NCI-H1105 treated with DMSO at 0.1 percent for 48 hours (cell line): Measurements from ENCODE around the gene APBB2.

Source experiments
- DNase-seq: peaks from one replicate; lab custom pipeline; 2025; lab: John Stamatoyannopoulos, UW

APBB2 gene

GRCh38 chr4:41215969-41216293, 1.6 kb upstream of the APBB2 start:
- no peak for DNase-seq

GRCh38 chr4:41215155-41215554, 813 bp upstream of the APBB2 start:
- DNase-seq: no peak

DNA sequence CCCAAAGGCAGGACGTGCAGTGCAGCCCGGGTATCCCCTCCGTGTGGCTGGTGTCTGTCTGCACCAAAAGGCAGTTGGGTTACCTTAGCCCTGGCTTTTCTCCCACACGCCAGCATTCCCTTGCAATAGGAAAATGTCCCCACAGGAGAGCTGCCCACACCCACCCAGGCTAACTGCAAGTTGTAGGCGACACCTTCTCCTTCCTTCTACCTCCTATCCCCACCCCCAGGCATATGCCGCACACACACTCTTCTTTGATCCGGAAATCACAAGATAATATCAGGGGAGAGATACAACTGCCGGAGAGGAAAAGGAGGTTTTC, 444 bp upstream of the APBB2 start:
- DNase-seq: no peak

GRCh38 chr4:41213625-41214135, 662 bp downstream of the APBB2 start:
- DNase-seq: no peak

DNA sequence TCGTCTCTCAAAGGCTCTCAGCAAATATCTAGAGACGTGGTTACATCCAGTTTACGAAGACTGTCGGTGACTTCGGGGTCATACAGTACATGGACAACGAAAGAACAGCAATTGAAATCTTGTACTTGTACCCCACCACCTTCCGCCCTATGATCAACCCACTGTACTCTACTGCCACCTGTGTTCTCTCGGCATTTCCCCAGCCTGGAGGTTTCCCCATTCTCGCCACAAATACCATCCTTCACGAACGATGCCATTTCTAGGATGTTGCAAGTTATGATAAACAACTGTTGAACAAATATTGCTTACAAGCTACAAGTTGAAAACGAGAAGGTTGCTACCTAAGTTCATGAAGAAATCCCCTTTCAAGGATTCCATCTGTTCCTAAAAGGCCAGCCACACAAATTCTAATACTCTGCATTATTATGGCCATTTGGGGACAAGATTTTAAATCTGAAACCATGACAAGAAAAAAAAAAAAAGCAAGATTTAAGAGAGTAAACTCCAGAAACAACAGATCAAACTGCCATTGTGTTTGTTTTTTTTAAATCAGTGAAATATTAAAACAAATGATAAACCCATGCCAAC, 1.6 kb downstream of the APBB2 start:
- DNase-seq: no peak

- no peak for DNase-seq
These were observed 2.3 kb downstream of the APBB2 start for GRCh38 chr4:41211951-41212615.

DNA sequence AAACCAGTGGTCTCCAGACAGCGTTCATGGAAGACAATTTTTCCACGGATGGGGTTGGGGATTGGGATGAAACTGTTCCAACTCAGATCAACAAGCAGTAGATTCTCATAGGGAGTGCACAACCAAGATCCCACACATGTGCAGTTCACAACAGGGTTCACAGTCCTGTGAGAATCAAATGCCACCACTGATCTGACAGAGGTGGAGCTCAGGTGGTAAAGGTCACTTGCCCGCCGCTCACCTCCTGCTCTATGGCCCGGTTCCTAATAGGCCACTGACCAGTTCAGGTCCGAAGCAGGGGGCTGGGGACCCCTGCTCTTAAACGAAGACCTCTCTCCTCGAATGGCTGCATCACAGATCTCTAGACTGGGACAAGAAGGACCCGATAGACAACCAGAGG, 4.4 kb downstream of the APBB2 start:
- no peak for DNase-seq

- no peak for DNase-seq
These were observed 5.2 kb downstream of the APBB2 start for GRCh38 chr4:41209187-41209586.

- DNase-seq: no peak
These were observed 7.0 kb downstream of the APBB2 start for GRCh38 chr4:41207291-41207831.

DNA sequence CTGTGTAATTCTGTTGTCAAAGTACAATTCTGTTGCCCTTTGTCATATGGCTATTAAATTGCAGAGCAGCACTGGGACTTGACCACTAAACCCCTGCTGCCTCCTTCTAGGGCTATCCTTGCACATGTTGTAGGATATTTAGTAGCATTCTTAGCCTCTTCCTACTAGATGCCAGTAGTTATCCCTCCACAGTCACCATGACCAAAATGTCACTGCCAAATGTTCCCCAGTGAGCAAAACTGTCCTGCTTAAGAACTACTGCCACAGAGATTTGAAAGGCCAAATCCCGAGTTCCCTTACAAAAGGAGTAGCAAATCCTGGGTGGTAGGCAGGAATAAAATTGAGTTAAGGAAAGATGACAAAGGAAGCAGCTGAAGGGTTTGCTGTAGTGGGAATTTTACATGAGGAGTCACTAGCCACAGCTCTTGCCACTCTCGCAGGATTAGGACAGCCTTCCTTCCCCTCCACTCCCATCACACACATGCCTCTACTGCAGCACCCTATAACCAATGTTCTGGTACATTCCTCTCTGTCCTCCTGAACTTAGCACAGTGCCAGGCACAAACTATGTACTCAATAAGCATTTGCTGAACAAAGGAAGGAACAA, 8.4 kb downstream of the APBB2 start:
- DNase-seq: no peak

DNA sequence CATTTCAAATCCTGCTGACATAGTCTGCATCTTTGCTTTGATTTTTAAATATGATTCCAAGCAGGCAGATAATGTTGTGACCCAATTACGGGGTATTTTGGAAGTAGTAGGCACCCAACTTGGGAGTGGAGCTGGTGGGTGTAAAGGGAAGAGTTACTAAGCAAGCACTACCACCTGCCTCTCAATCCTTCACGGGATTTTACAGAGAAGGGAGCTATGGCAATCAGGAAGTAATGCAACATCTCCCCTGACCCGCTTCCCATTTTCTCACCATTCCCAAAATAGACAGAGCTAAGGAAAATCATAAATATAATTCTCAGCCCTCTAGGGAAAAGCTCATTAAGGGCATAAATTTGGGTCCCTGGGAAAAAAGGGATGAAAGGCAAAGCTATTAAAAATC, 9.2 kb downstream of the APBB2 start:
- DNase-seq: no peak

DNA sequence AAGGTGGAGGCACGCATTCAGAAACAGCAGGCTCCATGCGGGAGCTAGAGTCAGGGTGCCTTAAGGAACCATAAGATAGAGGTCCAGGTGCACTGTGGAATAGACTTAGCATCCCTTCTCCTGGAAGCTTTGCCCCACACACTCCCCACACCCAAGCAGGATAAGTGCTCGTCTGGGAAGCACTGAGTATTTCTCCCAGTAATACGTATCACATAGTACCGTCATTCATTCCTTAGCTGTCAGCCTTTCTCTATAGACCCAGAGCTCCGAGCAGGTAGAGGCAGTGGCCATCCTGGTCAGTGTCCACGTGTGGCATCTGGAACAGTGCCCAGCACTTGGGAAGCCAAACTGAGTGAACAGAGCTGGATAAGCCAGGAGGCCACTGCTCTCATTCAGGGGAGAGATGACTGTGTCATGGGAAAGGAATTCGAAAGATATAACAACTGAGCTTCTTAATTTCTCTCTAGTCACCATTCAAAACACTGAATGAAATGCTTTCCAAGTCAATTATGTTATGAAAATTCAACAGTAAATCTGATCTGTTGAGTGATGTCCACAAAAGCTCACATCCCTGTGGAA, 9.9 kb downstream of the APBB2 start:
- no peak for DNase-seq

- no peak for DNase-seq
These were observed 10.5 kb downstream of the APBB2 start for GRCh38 chr4:41203841-41204240.

GRCh38 chr4:41202820-41203568, 11.3 kb downstream of the APBB2 start:
- DNase-seq: no peak

- no peak for DNase-seq
These were observed 12.0 kb downstream of the APBB2 start for GRCh38 chr4:41202356-41202755.

- DNase-seq: no peak
These were observed 13.8 kb downstream of the APBB2 start for GRCh38 chr4:41200486-41201017.

DNA sequence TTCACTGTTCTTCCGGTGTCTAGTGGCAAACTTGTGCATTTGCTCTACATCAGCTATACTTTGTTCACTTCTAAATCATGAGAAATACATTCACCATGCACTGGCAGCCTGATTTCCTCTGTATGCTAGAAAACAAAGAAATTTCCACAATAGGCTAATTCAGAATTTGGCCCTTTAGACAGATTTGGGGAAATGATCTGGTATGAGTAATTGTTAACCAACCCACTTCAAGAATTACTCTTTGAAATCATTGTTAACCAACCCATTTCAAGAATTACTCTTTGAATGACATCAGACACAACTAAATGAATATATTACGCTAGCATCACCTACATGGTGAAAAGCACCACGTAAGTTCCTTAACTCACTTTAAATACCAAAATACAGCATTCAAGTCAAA, 14.6 kb downstream of the APBB2 start:
- no peak for DNase-seq

DNA sequence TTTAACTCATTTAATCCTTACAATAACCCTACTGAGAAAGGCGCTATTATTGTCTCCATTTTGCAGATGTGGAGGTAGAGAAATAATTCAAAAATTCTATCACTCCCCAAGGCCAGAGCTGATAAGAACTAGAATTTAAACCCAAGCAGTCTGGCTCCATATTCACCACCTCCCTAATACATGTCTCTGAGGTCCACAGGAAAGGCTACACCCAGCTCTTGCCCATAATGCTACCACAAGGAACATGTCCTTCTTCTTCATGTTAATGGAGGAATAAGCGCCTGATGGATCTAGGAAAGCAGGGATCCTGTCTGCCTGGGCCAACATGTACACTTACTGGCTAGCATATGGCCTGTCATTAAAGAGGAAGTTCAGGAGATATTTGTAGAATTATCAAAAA, 16.3 kb downstream of the APBB2 start:
- no peak for DNase-seq

DNA sequence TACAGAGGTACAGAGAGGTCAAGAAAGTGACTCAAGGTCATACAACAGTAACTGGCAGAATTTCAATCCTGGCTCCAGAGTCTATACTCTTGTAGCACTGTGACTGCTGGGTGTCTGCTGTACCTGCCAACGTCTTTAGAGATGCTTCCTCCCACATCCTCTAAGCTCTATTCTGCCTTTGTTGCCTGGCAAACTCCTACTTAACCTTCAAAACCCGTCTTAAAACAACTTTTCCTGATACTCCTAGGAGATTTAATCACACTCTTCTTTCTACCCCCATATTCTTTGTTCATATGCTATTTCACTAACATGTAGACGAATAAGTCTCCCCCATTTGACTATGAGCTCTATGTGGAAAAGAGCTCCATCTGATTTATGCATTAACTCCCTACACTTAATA, 16.8 kb downstream of the APBB2 start:
- no peak for DNase-seq

DNA sequence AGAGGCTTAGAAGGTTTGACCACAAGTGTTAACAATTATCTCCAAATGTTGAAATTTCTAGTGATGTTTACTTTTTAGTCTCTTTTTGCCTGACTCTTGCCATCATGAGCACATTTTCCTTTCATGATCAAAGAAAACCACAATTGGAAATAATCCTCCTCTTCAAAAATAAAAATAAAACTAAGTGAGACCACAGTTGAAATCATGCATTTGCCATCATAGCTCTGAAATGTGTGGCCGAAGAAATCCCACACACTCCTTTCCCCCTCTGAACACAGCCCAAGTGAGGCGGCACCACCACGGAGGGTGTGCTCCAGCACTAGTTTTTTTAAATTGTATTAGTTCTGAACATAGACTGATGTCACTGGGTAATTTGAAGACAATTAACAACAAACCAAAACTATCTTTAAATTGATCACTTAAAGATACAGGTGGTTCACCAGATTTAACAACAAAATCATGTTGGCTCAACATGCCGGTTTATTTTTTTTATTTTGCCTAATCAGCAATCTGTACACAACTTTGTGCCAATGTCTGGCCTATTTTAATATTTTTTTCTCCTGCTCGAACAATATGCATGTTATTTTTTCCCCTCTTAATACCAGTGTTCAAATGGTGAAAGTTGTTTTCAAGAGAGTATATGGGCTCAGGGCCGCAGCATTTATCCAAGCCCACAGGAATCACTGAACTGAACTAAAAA, 17.6 kb downstream of the APBB2 start:
- DNase-seq: no peak

GRCh38 chr4:41192136-41192535, 22.2 kb downstream of the APBB2 start:
- no peak for DNase-seq

- no peak for DNase-seq
These were observed 24.7 kb downstream of the APBB2 start for GRCh38 chr4:41189666-41190065.
